HepG2 (cell line): ENCODE data around the gene COA3. TPM values are rescaled to one million over a fixed set of nuclear protein-coding genes. Genes with fewer than 3 reads are reported as not detected.

Source experiments
- ATF4 ChIP-seq, 2 experiments: fragments of 450-650 bp in 1 of 2; sonication (generic) in 1 of 2; formaldehyde crosslinking; IDR thresholded peaks; 2 replicates each; pipeline versions ENCODE4 v1.5.0 to v1.8.0; 2020 to 2022; ENCODE audit warnings: mild to moderate bottlenecking in 1 of 2, missing genetic modification reagents in 1 of 2
- E2F5 ChIP-seq: sonication (generic); formaldehyde crosslinking; conservative IDR thresholded peaks from 2 replicates; pipeline ENCODE4 v1.4.0; 2020; ENCODE audit warnings: missing genetic modification reagents
- MIER2 ChIP-seq: IDR thresholded peaks from 2 replicates; pipeline ENCODE4 v1.6.1; 2016; ENCODE audit warnings: missing biosample characterization, missing genetic modification reagents
- POLR2G ChIP-seq: fragments of 200-400 bp; formaldehyde crosslinking; IDR thresholded peaks from 2 replicates; pipeline ENCODE4 v1.6.1; 2018; ENCODE audit warnings: mild to moderate bottlenecking, low read depth, low read length, moderate library complexity
- RNF219 ChIP-seq: sonication (generic); formaldehyde crosslinking; IDR thresholded peaks from 2 replicates; pipeline ENCODE4 v1.5.0; 2020; ENCODE audit warnings: mild to moderate bottlenecking, missing genetic modification reagents
- SETDB1 ChIP-seq: sonication (generic); formaldehyde crosslinking; IDR thresholded peaks from 2 replicates; pipeline ENCODE4 v1.5.1; 2020; ENCODE audit warnings: missing genetic modification reagents, mild to moderate bottlenecking, borderline replicate concordance
- SMARCC2 ChIP-seq: fragments of 450-650 bp; IDR thresholded peaks from 2 replicates; pipeline ENCODE4 v1.6.1; 2017; ENCODE audit warnings: antibody characterized with exemption, mild to moderate bottlenecking
- TBX2 ChIP-seq: sonication (generic); formaldehyde crosslinking; IDR thresholded peaks from 2 replicates; pipeline ENCODE4 v1.5.0; 2020; ENCODE audit warnings: missing genetic modification reagents, mild to moderate bottlenecking, borderline replicate concordance
- TBX3 ChIP-seq: fragments of 450-650 bp; IDR thresholded peaks from 2 replicates; pipeline ENCODE4 v1.6.1; 2017; ENCODE audit warnings: antibody characterized with exemption, mild to moderate bottlenecking, inconsistent platforms, borderline replicate concordance
- ZNF136 ChIP-seq: sonication (generic); formaldehyde crosslinking; IDR thresholded peaks from 2 replicates; pipeline ENCODE4 v1.8.1; 2022; ENCODE audit warnings: low read depth, mild to moderate bottlenecking, moderate library complexity, missing genetic modification reagents
- ZNF230 ChIP-seq: sonication (generic); formaldehyde crosslinking; IDR thresholded peaks from 2 replicates; pipeline ENCODE4 v1.4.0; 2020; ENCODE audit warnings: mild to moderate bottlenecking, missing genetic modification reagents
- ZNF292 ChIP-seq: sonication (generic); formaldehyde crosslinking; IDR thresholded peaks from 2 replicates; pipeline ENCODE4 v1.8.1; 2022; ENCODE audit warnings: mild to moderate bottlenecking, low read depth, missing genetic modification reagents, borderline replicate concordance
- ZNF33B ChIP-seq: sonication (generic); formaldehyde crosslinking; IDR thresholded peaks from 2 replicates; pipeline ENCODE4 v1.5.1; 2020; ENCODE audit warnings: mild to moderate bottlenecking, missing genetic modification reagents
- ZNF354B ChIP-seq: sonication (generic); formaldehyde crosslinking; IDR thresholded peaks from 2 replicates; pipeline ENCODE4 v1.8.0; 2022; ENCODE audit warnings: mild to moderate bottlenecking, missing genetic modification reagents
- polyA plus RNA-seq, 8 experiments: library from polyadenylated mRNA; depleted of rRNA in 3 of 8; stranded (reverse) in 7 of 8; unstranded in 1 of 8; fragments of >200 nt; fragmentation: Illumina TruSeq in 4 of 8; extraction: Trizol in 4 of 8; gene quantifications; 2 replicates each; pipeline versions ENCODE4 v1.2.1 to v1.2.3, GENCODE V29; 2011 to 2016; ENCODE audit warnings: low read depth in 4 of 8, missing spikeins in 1 of 8, mixed read lengths in 1 of 8; ENCODE audit not compliant: insufficient read depth in 1 of 8
- total RNA-seq, 5 experiments: library from RNA; depleted of rRNA; stranded (reverse); fragments of >200 nt; fragmentation: Illumina TruSeq; extraction: Trizol; gene quantifications; 2 replicates each; pipeline ENCODE4 v1.2.3, GENCODE V29; 2016; ENCODE audit warnings: low read depth in 1 of 5
- TF ChIP-seq, protein P1 (sequence below): sonication (generic); formaldehyde crosslinking; IDR thresholded peaks from 2 replicates; pipeline ENCODE4 v1.4.0; 2020; ENCODE audit warnings: low read depth, mild to moderate bottlenecking, missing genetic modification reagents
- TF ChIP-seq, protein P2 (sequence below): sonication (generic); formaldehyde crosslinking; IDR thresholded peaks from 2 replicates; pipeline ENCODE4 v1.8.1; 2023; ENCODE audit warnings: mild to moderate bottlenecking, missing genetic modification reagents, borderline replicate concordance
- TF ChIP-seq, protein P3 (sequence below): sonication (generic); formaldehyde crosslinking; IDR thresholded peaks from 2 replicates; pipeline ENCODE4 v1.5.1; 2020; ENCODE audit warnings: missing genetic modification reagents, mild to moderate bottlenecking, borderline replicate concordance
- TF ChIP-seq, protein P4 (sequence below): sonication (generic); formaldehyde crosslinking; IDR thresholded peaks from 2 replicates; pipeline ENCODE4 v1.8.1; 2023; ENCODE audit warnings: mild to moderate bottlenecking, missing genetic modification reagents

Gene COA3
- total and polyA plus RNA-seq, 2 of the 13 experiments (the other 11 are each of a cell fraction or from before 2014, with no cell fraction given): 133 to 202 TPM

- TF ChIP-seq E2F5: peak; percentile 7; the same call in 1 of the 2 replicates
- no peak for TF ChIP-seq ZNF292 (CRISPR knock-in tag)
- TF ChIP-seq RNF219 (CRISPR knock-in tag): no peak; the same call in 1 of the 2 replicates
- TF ChIP-seq, protein P1, sequence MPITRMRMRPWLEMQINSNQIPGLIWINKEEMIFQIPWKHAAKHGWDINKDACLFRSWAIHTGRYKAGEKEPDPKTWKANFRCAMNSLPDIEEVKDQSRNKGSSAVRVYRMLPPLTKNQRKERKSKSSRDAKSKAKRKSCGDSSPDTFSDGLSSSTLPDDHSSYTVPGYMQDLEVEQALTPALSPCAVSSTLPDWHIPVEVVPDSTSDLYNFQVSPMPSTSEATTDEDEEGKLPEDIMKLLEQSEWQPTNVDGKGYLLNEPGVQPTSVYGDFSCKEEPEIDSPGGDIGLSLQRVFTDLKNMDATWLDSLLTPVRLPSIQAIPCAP: 0 out of 2 replicates have a peak, but pooled peaks have one; percentile 53
- TF ChIP-seq, protein P2, sequence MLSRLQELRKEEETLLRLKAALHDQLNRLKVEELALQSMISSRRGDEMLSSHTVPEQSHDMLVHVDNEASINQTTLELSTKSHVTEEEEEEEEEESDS (CRISPR knock-in tag): peak; percentile 58; the same call in 1 of the 2 replicates
- no peak for TF ChIP-seq TBX3
- no peak for TF ChIP-seq SETDB1
- TF ChIP-seq POLR2G: peak; percentile 98
- peak; percentile 37; the same call in 1 of the 2 replicates for TF ChIP-seq ZNF230
- TF ChIP-seq ZNF354B (CRISPR knock-in tag): 0 out of 2 replicates have a peak, but pooled peaks have one; percentile 74
- peak; percentile 57; the same call in 1 of the 2 replicates for TF ChIP-seq ZNF136
- TF ChIP-seq, protein P3, sequence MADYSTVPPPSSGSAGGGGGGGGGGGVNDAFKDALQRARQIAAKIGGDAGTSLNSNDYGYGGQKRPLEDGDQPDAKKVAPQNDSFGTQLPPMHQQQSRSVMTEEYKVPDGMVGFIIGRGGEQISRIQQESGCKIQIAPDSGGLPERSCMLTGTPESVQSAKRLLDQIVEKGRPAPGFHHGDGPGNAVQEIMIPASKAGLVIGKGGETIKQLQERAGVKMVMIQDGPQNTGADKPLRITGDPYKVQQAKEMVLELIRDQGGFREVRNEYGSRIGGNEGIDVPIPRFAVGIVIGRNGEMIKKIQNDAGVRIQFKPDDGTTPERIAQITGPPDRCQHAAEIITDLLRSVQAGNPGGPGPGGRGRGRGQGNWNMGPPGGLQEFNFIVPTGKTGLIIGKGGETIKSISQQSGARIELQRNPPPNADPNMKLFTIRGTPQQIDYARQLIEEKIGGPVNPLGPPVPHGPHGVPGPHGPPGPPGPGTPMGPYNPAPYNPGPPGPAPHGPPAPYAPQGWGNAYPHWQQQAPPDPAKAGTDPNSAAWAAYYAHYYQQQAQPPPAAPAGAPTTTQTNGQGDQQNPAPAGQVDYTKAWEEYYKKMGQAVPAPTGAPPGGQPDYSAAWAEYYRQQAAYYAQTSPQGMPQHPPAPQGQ: no peak
- no peak for TF ChIP-seq SMARCC2
- TF ChIP-seq, protein P4, sequence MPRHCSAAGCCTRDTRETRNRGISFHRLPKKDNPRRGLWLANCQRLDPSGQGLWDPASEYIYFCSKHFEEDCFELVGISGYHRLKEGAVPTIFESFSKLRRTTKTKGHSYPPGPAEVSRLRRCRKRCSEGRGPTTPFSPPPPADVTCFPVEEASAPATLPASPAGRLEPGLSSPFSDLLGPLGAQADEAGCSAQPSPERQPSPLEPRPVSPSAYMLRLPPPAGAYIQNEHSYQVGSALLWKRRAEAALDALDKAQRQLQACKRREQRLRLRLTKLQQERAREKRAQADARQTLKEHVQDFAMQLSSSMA: no peak
- no peak; the same call in 1 of the 2 replicates for TF ChIP-seq ZNF33B (CRISPR knock-in tag)
- TF ChIP-seq TBX2 (CRISPR knock-in tag): peak; percentile 72
- TF ChIP-seq MIER2: peak; percentile 77
- no peak for TF ChIP-seq ATF4 (CRISPR knock-in tag; IDR thresholded peaks at IDR 0.05)
Measured at GRCh38 chr17:42773290-42774035, 25.0 kb downstream of the COA3 start, which contains the start of gene VPS25 (continued).
